ENCODE results near the gene TNNT1.
"Not testable (repeated sequence)": the region's sequence is repeated elsewhere in the genome, so short reads cannot be mapped to it uniquely, and the experiment has no call there.

The TNNT1 gene

DNA sequence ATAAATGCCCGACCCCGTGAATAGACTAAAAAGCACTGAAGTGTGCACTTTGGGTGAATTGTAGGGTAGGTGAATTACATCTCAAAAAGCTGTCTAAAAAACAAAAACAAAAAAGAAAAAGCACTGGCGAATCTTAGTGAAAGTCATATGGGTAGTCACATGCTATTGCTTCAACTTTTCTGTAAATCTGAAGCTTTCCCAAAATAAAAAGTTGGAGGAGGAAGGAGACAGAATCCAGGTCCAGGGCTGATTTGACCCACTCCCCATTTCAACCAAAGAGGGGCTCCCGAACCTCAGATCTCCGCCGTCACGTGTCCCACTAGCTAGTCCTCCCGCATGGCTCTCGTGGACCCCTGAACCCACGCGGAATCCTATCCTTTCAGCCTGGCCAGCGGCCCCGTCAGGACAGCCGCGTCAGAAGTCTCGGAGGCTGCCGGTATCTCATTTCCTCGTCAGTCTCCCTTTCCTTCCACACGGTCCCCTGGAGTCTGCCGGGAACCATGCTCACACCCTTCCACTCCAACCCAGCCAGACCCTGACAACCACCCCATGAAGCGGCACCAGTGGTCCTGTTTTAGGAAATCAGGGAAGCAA lies 37.7 kb downstream of the TNNT1 start:
- no peak for TF ChIP-seq MAX (IDR thresholded peaks at IDR 0.05; ENCODE audit: low read depth, low read length)
- TF ChIP-seq MYC (IDR thresholded peaks at IDR 0.05; ENCODE audit: low read depth, low read length) = no peak
- no peak for TF ChIP-seq POLR2A (IDR thresholded peaks at IDR 0.05; ENCODE audit: extremely low read depth, insufficient read length)
- TF ChIP-seq CTCF (IDR thresholded peaks at IDR 0.05; ENCODE audit: low read depth, low read length) = no peak
- H3K4me3 ChIP-seq (ENCODE audit: low read depth, low read length) = no peak overlapping the region
- DNase-seq (ENCODE audit: low read depth) = no peak

GRCh38 chr19:55109527-55110291 lies 39.3 kb downstream of the TNNT1 start:
- no peak overlapping the region for H3K4me3 ChIP-seq (ENCODE audit: low read depth, low read length)
- no peak for TF ChIP-seq MYC (IDR thresholded peaks at IDR 0.05; ENCODE audit: low read depth, low read length)
- TF ChIP-seq CTCF (IDR thresholded peaks at IDR 0.05; ENCODE audit: low read depth, low read length) = no peak
- no peak for TF ChIP-seq MAX (IDR thresholded peaks at IDR 0.05; ENCODE audit: low read depth, low read length)
- TF ChIP-seq POLR2A (IDR thresholded peaks at IDR 0.05; ENCODE audit: extremely low read depth, insufficient read length) = no peak
- no peak for DNase-seq (ENCODE audit: low read depth)

GRCh38 chr19:55107252-55107651 lies 41.8 kb downstream of the TNNT1 start:
- not testable (repeated sequence) for DNase-seq (ENCODE audit: low read depth); H3K4me3 ChIP-seq (ENCODE audit: low read depth, low read length)

DNA sequence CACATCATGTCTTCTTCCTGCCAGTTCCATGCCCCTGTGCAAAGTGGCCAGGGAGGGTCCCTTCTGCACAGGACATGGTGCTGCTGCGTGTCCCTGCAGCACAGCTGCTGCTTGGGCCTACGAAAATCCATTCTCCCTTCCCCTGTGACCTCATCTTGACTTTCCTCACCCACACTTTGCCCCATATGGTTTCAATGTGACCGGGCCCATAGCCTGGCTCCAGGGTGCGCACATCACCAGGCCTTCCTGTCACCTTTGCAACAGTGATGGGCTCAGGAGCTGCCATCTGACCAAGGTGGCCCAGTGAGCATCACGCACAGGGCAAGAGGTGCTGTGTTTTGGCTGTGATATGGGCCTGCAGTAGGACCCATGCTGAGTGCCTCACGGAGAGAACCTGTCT lies 42.4 kb downstream of the TNNT1 start:
- TF ChIP-seq MYC (IDR thresholded peaks at IDR 0.05; ENCODE audit: low read depth, low read length) = no peak
- no peak for TF ChIP-seq CTCF (IDR thresholded peaks at IDR 0.05; ENCODE audit: low read depth, low read length)
- no peak overlapping the region for H3K4me3 ChIP-seq (ENCODE audit: low read depth, low read length)
- no peak for DNase-seq (ENCODE audit: low read depth)

DNA sequence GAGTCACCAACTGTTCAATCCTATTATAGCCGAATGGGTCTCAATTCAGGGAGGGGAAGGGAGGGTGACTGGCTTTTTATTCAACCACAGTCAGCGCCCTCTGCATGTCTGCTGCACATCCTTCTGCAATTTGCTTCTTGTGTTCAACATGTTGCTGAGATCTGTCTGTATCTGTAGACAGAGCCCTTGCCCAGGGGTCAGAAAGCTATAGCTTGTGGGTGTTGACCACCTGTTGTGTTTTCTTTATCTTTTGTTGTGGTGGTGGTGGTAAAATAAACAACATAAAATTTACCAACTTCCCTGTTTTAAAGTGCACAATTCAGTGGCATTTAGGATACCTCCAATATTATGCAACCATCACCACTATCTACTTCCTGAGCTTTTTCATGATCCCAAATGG lies 43.8 kb downstream of the TNNT1 start:
- H3K4me3 ChIP-seq (ENCODE audit: low read depth, low read length) = no peak overlapping the region
- DNase-seq (ENCODE audit: low read depth) = no peak
- no peak for TF ChIP-seq MYC (IDR thresholded peaks at IDR 0.05; ENCODE audit: low read depth, low read length)
- no peak for TF ChIP-seq CTCF (IDR thresholded peaks at IDR 0.05; ENCODE audit: low read depth, low read length)
- TF ChIP-seq POLR2A (IDR thresholded peaks at IDR 0.05; ENCODE audit: extremely low read depth, insufficient read length) = no peak
- TF ChIP-seq MAX (IDR thresholded peaks at IDR 0.05; ENCODE audit: low read depth, low read length) = no peak

- TF ChIP-seq CTCF (IDR thresholded peaks at IDR 0.05; ENCODE audit: low read depth, low read length) (no peak), MAX (IDR thresholded peaks at IDR 0.05; ENCODE audit: low read depth, low read length) (no peak), MYC (IDR thresholded peaks at IDR 0.05; ENCODE audit: low read depth, low read length) (no peak), POLR2A (IDR thresholded peaks at IDR 0.05; ENCODE audit: extremely low read depth, insufficient read length) (no peak)
- no peak overlapping the region for H3K4me3 ChIP-seq (ENCODE audit: low read depth, low read length)
- no peak for DNase-seq (ENCODE audit: low read depth)
These were observed 45.8 kb downstream of the TNNT1 start for GRCh38 chr19:55103190-55103589.

Measured in NB4 (cell line).